Measurements from ENCODE around the gene TNFAIP6.

TNFAIP6 gene

DNA sequence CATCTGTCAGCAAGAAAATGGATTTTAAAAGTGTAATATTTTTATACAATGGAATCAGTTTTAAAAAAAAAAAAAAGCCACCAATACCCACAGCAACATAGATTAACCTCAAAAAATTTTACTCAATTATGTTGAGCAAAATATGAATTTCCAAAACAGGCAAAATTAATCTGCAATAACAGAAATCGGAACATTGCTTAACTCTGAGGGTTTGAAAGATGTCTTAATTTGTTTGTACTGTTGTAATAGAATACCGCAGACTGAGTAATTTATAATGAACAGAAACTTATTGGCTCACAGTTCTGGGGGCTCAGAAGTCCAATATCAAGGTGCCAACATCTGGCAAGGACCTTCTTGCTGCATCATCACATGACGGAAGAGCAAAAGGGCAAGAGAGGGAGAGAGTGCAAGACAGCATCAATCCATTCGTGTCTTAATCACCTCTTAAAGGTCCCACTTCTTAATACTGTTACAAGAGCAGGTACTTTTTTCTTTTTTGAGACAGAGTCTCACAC is 31.8 kb upstream of the TNFAIP6 start:
- Histone ChIP-seq H3K18ac (ENCODE audit: low read length) (no peak overlapping the region), H3K27me3 (ENCODE audit: control insufficient read depth in 3 of 3, insufficient read depth in 3 of 3, low read depth in 1 of 3, low read length in 3 of 3) (peaks cover 0 to 4% (median 0%) of the 10 kb centered on the region in 3 experiments), H3K79me1 (ENCODE audit: low read depth, low read length) (no peaks in the 10 kb centered on the region), H3K23ac (ENCODE audit: low read depth, low read length, poor library complexity) (no peak overlapping the region), H3K4me2 (ENCODE audit: insufficient read depth, low read length, poor library complexity, severe bottlenecking) (no peak overlapping the region), H3K4me3 (ENCODE audit: low read length in 2 of 2) (no peak overlapping the region), H2BK12ac (ENCODE audit: low read length) (no peak overlapping the region), H2AFZ (ENCODE audit: low read length) (no peak overlapping the region), H2BK120ac (ENCODE audit: low read depth, low read length) (no peak overlapping the region), H3K4me1 (ENCODE audit: control insufficient read depth in 2 of 2, insufficient read depth in 1 of 2, low read depth in 1 of 2, low read length in 2 of 2) (no peaks in the 10 kb centered on the region), H3K4ac (ENCODE audit: low read length) (no peak overlapping the region), H2BK15ac (ENCODE audit: low read length) (no peak overlapping the region), H4K91ac (ENCODE audit: low read depth, low read length, poor library complexity) (no peak overlapping the region), H4K8ac (ENCODE audit: low read depth, low read length) (no peak overlapping the region), H3K14ac (ENCODE audit: low read length) (no peak overlapping the region), H3K9ac (ENCODE audit: low read depth, low read length, poor library complexity) (no peak overlapping the region), H3K9me3 (replicated peaks in 1 of 2; ENCODE audit: control insufficient read depth in 2 of 2, insufficient read depth in 1 of 2, low read depth in 1 of 2, low read length in 2 of 2) (no peaks in the 10 kb centered on the region), H3K36me3 (replicated peaks in 1 of 2; ENCODE audit: control insufficient read depth in 2 of 2, insufficient read depth in 2 of 2, low read length in 2 of 2) (no peaks in the 10 kb centered on the region), H2BK5ac (ENCODE audit: low read length) (no peak overlapping the region), H3K27ac (replicated peaks; ENCODE audit: low read length) (no peak overlapping the region), H2AK5ac (ENCODE audit: low read depth, low read length) (no peak overlapping the region)
- no peak for DNase-seq (ENCODE audit: low spot score)
- WGBS, 2 donors (ENCODE audit: extremely low coverage in 2 of 2, insufficient read length in 2 of 2, insufficient replicate concordance in 1 of 2), result no CpG with 5 or more reads among the region's 4 CpGs

DNA sequence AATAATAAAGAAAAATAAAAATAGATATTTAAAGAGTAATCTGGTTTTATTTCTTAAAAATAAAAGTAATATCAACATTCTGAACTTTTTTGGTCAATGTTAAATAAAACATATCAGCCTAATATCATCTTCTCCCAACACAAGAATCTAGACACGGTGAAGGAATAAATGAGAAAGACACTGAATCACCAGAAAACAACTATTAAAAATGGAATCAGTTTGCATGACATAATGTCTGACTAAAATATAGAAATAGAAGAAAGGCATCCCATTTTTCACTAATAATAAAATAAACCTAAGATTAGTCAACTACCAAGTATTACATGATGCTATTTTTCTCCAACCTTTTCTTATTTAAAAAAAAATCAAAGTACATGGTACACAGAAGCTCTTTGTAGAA is 30.8 kb upstream of the TNFAIP6 start:
- Histone ChIP-seq H3K4me1 (ENCODE audit: control insufficient read depth in 2 of 2, insufficient read depth in 1 of 2, low read depth in 1 of 2, low read length in 2 of 2) (no peaks in the 10 kb centered on the region), H3K18ac (ENCODE audit: low read length) (no peak overlapping the region), H3K4ac (ENCODE audit: low read length) (no peak overlapping the region), H3K9ac (ENCODE audit: low read depth, low read length, poor library complexity) (no peak overlapping the region), H2BK120ac (ENCODE audit: low read depth, low read length) (no peak overlapping the region), H2AK5ac (ENCODE audit: low read depth, low read length) (no peak overlapping the region), H3K4me2 (ENCODE audit: insufficient read depth, low read length, poor library complexity, severe bottlenecking) (no peak overlapping the region), H2BK15ac (ENCODE audit: low read length) (no peak overlapping the region), H3K36me3 (replicated peaks in 1 of 2; ENCODE audit: control insufficient read depth in 2 of 2, insufficient read depth in 2 of 2, low read length in 2 of 2) (no peaks in the 10 kb centered on the region), H2BK12ac (ENCODE audit: low read length) (no peak overlapping the region), H3K4me3 (ENCODE audit: low read length in 2 of 2) (no peak overlapping the region), H3K9me3 (replicated peaks in 1 of 2; ENCODE audit: control insufficient read depth in 2 of 2, insufficient read depth in 1 of 2, low read depth in 1 of 2, low read length in 2 of 2) (no peaks in the 10 kb centered on the region), H4K8ac (ENCODE audit: low read depth, low read length) (no peak overlapping the region), H2AFZ (ENCODE audit: low read length) (no peak overlapping the region), H3K27me3 (ENCODE audit: control insufficient read depth in 3 of 3, insufficient read depth in 3 of 3, low read depth in 1 of 3, low read length in 3 of 3) (peaks cover 0 to 4% (median 0%) of the 10 kb centered on the region in 3 experiments), H3K79me1 (ENCODE audit: low read depth, low read length) (no peaks in the 10 kb centered on the region), H4K91ac (ENCODE audit: low read depth, low read length, poor library complexity) (no peak overlapping the region), H3K27ac (replicated peaks; ENCODE audit: low read length) (no peak overlapping the region), H3K23ac (ENCODE audit: low read depth, low read length, poor library complexity) (no peak overlapping the region), H2BK5ac (ENCODE audit: low read length) (no peak overlapping the region), H3K14ac (ENCODE audit: low read length) (no peak overlapping the region)
- no CpG with 5 or more reads among the region's 1 CpG for WGBS, 2 donors (ENCODE audit: extremely low coverage in 2 of 2, insufficient read length in 2 of 2, insufficient replicate concordance in 1 of 2)
- DNase-seq (ENCODE audit: low spot score), result no peak

DNA sequence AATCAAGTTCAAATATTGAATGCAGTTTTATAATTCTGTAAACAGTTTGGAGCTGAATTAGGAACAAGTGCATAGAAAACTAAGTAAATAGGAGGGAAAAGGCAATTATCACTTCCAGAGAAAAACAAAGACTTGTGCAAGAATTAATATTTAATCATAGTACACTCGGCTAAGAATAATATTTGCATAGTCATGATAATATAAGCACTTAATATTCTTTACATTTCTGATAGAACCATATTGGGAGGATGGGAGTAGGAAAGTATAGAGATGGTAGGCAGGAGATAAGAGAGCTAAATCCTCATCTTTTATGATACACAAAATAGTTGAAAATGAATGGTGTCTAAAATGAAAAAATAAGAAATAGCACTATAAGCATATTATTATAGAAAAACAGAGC is 27.4 kb upstream of the TNFAIP6 start:
- no CpG with 5 or more reads among the region's 1 CpG for WGBS, 2 donors (ENCODE audit: extremely low coverage in 2 of 2, insufficient read length in 2 of 2, insufficient replicate concordance in 1 of 2)
- H2BK15ac ChIP-seq (ENCODE audit: low read length), result no peak overlapping the region

DNA sequence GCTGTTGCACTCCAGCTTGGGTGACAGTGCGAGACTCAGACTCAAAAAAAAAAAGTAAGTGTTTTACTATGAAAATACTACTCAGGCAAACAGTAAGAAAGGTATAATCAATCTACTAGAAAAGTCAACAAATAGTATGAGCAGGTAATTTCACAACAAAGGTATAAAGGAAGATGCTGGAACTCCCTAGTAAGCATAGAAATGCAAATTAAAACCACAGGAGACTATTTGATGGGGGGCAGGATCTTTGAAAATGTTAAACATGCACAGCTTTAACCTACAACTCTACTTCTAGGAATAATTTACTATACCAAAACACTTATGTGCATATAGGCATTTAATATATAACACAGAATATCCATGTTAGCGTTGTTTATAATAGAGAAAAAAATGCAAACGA is 24.3 kb upstream of the TNFAIP6 start:
- Histone ChIP-seq H3K14ac (ENCODE audit: low read length) (no peak overlapping the region), H3K18ac (ENCODE audit: low read length) (no peak overlapping the region), H3K9me3 (replicated peaks in 1 of 2; ENCODE audit: control insufficient read depth in 2 of 2, insufficient read depth in 1 of 2, low read depth in 1 of 2, low read length in 2 of 2) (no peaks in the 10 kb centered on the region), H4K8ac (ENCODE audit: low read depth, low read length) (no peak overlapping the region), H3K36me3 (replicated peaks in 1 of 2; ENCODE audit: control insufficient read depth in 2 of 2, insufficient read depth in 2 of 2, low read length in 2 of 2) (no peaks in the 10 kb centered on the region), H2BK120ac (ENCODE audit: low read depth, low read length) (no peak overlapping the region), H3K27me3 (ENCODE audit: control insufficient read depth in 3 of 3, insufficient read depth in 3 of 3, low read depth in 1 of 3, low read length in 3 of 3) (peaks cover 0 to 4% (median 0%) of the 10 kb centered on the region in 3 experiments), H3K9ac (ENCODE audit: low read depth, low read length, poor library complexity) (no peak overlapping the region), H3K4me1 (ENCODE audit: control insufficient read depth in 2 of 2, insufficient read depth in 1 of 2, low read depth in 1 of 2, low read length in 2 of 2) (no peaks in the 10 kb centered on the region), H3K4me2 (ENCODE audit: insufficient read depth, low read length, poor library complexity, severe bottlenecking) (no peak overlapping the region), H3K4me3 (ENCODE audit: low read length in 2 of 2) (no peak overlapping the region), H3K4ac (ENCODE audit: low read length) (no peak overlapping the region), H2AFZ (ENCODE audit: low read length) (no peak overlapping the region), H2BK15ac (ENCODE audit: low read length) (no peak overlapping the region), H2AK5ac (ENCODE audit: low read depth, low read length) (no peak overlapping the region), H2BK5ac (ENCODE audit: low read length) (no peak overlapping the region), H2BK12ac (ENCODE audit: low read length) (no peak overlapping the region), H4K91ac (ENCODE audit: low read depth, low read length, poor library complexity) (no peak overlapping the region), H3K27ac (replicated peaks; ENCODE audit: low read length) (no peak overlapping the region), H3K79me1 (ENCODE audit: low read depth, low read length) (no peaks in the 10 kb centered on the region), H3K23ac (ENCODE audit: low read depth, low read length, poor library complexity) (no peak overlapping the region)
- WGBS, 2 donors (ENCODE audit: extremely low coverage in 2 of 2, insufficient read length in 2 of 2, insufficient replicate concordance in 1 of 2), result no CpG with 5 or more reads among the region's 3 CpGs
- DNase-seq (ENCODE audit: low spot score), result no peak

More for the DNA sequence above, 27.4 kb upstream of the TNFAIP6 start:
- Histone ChIP-seq H3K4me3 (ENCODE audit: low read length in 2 of 2) (no peak overlapping the region), H3K9ac (ENCODE audit: low read depth, low read length, poor library complexity) (no peak overlapping the region), H3K4me1 (ENCODE audit: control insufficient read depth in 2 of 2, insufficient read depth in 1 of 2, low read depth in 1 of 2, low read length in 2 of 2) (no peaks in the 10 kb centered on the region), H3K14ac (ENCODE audit: low read length) (no peak overlapping the region), H3K23ac (ENCODE audit: low read depth, low read length, poor library complexity) (no peak overlapping the region), H2BK120ac (ENCODE audit: low read depth, low read length) (no peak overlapping the region), H3K27me3 (ENCODE audit: control insufficient read depth in 3 of 3, insufficient read depth in 3 of 3, low read depth in 1 of 3, low read length in 3 of 3) (peaks cover 0 to 4% (median 0%) of the 10 kb centered on the region in 3 experiments), H4K8ac (ENCODE audit: low read depth, low read length) (no peak overlapping the region), H2AK5ac (ENCODE audit: low read depth, low read length) (no peak overlapping the region), H3K27ac (replicated peaks; ENCODE audit: low read length) (no peak overlapping the region), H3K18ac (ENCODE audit: low read length) (no peak overlapping the region), H3K4ac (ENCODE audit: low read length) (no peak overlapping the region), H3K9me3 (replicated peaks in 1 of 2; ENCODE audit: control insufficient read depth in 2 of 2, insufficient read depth in 1 of 2, low read depth in 1 of 2, low read length in 2 of 2) (no peaks in the 10 kb centered on the region), H3K36me3 (replicated peaks in 1 of 2; ENCODE audit: control insufficient read depth in 2 of 2, insufficient read depth in 2 of 2, low read length in 2 of 2) (no peaks in the 10 kb centered on the region), H3K79me1 (ENCODE audit: low read depth, low read length) (no peaks in the 10 kb centered on the region), H2BK12ac (ENCODE audit: low read length) (no peak overlapping the region), H2BK5ac (ENCODE audit: low read length) (no peak overlapping the region), H3K4me2 (ENCODE audit: insufficient read depth, low read length, poor library complexity, severe bottlenecking) (no peak overlapping the region), H4K91ac (ENCODE audit: low read depth, low read length, poor library complexity) (no peak overlapping the region), H2AFZ (ENCODE audit: low read length) (no peak overlapping the region)
- DNase-seq (ENCODE audit: low spot score), result no peak
